ENCODE measurements around the gene KRTAP5-9. TPM values are rescaled to one million over a fixed set of nuclear protein-coding genes. Genes with fewer than 3 reads are reported as not detected.
"Not testable (repeated sequence)": the region's sequence is repeated elsewhere in the genome, so short reads cannot be mapped to it uniquely, and the experiment has no call there.

The KRTAP5-9 gene
- total and polyA plus RNA-seq, 10 of the 15 experiments (the other 5 are each of a cell fraction or from before 2014, with no cell fraction given) = 0.06 to 0.38 (median 0.19) TPM; not detected in 4

DNA sequence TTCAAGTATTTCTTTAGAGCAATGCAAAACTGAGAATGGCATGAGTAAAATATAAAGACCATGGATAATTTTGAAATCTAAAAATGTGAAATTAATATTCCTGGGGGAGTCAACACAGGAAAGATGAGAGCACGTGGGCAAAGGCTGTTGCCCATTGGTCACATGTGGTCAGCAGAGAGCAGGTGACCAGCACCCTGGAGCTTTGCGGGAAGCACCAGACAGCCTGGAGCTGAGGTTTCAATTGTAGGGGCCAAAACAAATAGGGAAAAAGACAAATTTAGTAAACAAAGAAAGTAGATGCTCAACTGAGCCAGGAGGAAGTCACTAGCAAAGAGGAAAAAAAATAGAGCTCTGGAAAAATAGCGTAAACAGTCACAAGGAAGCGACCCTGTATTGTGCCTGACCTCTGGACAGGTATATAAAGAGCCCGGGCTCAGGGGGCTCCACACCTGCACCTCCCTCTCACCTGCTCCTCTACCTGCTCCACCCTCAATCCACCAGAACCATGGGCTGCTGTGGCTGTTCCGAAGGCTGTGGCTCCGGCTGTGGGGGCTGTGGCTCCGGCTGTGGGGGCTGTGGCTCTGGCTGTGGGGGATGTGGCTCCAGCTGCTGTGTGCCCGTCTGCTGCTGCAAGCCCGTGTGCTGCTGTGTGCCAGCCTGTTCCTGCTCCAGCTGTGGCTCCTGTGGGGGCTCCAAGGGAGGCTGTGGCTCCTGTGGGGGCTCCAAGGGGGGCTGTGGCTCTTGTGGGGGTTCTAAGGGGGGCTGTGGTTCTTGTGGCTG, 21.2 kb upstream of the KRTAP5-9 start, which contains the start of gene KRTAP5-7:
Gene KRTAP5-7 (plus strand): TSS at position 472 of the 780 bp plus-strand sequence. CDS start 34 bp downstream, at position 506.
- intact Hi-C loops (cut with micrococcal nuclease; ENCODE audit: unreplicated experiment); RAD21 ChIA-PET (ENCODE audit: unreplicated experiment); H3K9ac ChIP-seq (ENCODE audit: control insufficient read depth, insufficient read depth, low read length); H3K4me3 ChIP-seq; H3K27ac ChIP-seq (ENCODE audit: control insufficient read depth, insufficient read depth); FAIRE-seq; H3K27me3 ChIP-seq (replicated peaks in 1 of 2; ENCODE audit: control insufficient read depth in 2 of 2, insufficient read depth in 2 of 2, low read length in 1 of 2); H3K9me3 ChIP-seq (replicated peaks; ENCODE audit: control insufficient read depth, insufficient read depth, low read length); ATAC-seq; BruUV-seq (replicated peaks); H2AFZ ChIP-seq (ENCODE audit: control insufficient read depth, low read depth, low read length); H3K4me1 ChIP-seq (ENCODE audit: control insufficient read depth, insufficient read depth, low read length); POLR2A ChIA-PET; H3K79me2 ChIP-seq (ENCODE audit: control insufficient read depth, insufficient read depth, low read length); H3K4me2 ChIP-seq (ENCODE audit: control insufficient read depth, insufficient read depth); SMC1A ChIA-PET (ENCODE audit: uncharacterized antibody, unreplicated experiment); CTCF ChIA-PET; DNase-seq (ENCODE audit: low read depth, low spot score); in situ Hi-C loops (cut with MboI); H4K20me1 ChIP-seq (ENCODE audit: control insufficient read depth, insufficient read depth); H3K36me3 ChIP-seq (ENCODE audit: control insufficient read depth in 2 of 2, insufficient read depth in 2 of 2, low read length in 1 of 2): not testable (repeated sequence)
- WGBS (ENCODE audit: insufficient coverage, insufficient replicate concordance, low lambda C conversion rate, missing lambda C conversion rate) = 40% methylated on average over 9 of the region's 10 CpGs

DNA sequence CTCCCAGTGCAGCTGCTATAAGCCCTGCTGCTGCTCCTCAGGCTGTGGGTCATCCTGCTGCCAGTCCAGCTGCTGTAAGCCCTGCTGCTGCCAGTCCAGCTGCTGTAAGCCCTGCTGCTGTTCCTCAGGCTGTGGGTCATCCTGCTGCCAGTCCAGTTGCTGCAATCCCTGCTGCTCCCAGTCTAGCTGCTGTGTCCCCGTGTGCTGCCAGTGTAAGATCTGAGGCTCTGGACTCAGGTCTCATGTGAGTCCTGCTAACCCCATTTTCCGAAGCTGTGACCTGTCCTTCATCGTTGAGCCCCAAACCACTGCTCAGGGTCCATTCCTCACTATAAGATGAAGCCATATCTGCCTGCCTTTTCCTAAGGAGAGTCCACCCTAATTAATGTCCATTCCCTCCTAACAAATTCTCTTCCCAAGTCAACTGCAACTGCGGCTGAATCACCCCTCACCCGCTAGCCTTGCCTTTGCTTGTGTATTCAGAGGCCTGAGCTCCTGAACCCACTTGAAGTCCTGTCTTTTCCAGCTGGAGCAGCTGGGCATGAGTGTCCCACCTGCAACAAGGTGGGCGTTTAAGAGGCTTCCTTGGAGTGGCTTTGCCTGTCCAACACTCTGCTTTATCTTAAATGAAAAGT, 20.5 kb upstream of the KRTAP5-9 start:
- Histone ChIP-seq H3K4me1 (ENCODE audit: control insufficient read depth, insufficient read depth, low read length) (peaks cover 4% of the 10 kb centered on the region; the same call in 1 of the 2 replicates), H3K4me3 (no peak overlapping the region), H4K20me1 (ENCODE audit: control insufficient read depth, insufficient read depth) (no peaks in the 10 kb centered on the region), H3K9me3 (replicated peaks; ENCODE audit: control insufficient read depth, insufficient read depth, low read length) (no peaks in the 10 kb centered on the region; the same call in 2 of the 3 replicates), H3K9ac (ENCODE audit: control insufficient read depth, insufficient read depth, low read length) (no peak overlapping the region), H2AFZ (ENCODE audit: control insufficient read depth, low read depth, low read length) (no peak overlapping the region), H3K27me3 (replicated peaks in 1 of 2; ENCODE audit: control insufficient read depth in 2 of 2, insufficient read depth in 2 of 2, low read length in 1 of 2) (no peaks in the 10 kb centered on the region), H3K27ac (ENCODE audit: control insufficient read depth, insufficient read depth) (no peak overlapping the region), H3K79me2 (ENCODE audit: control insufficient read depth, insufficient read depth, low read length) (no peaks in the 10 kb centered on the region), H3K4me2 (ENCODE audit: control insufficient read depth, insufficient read depth) (no peak overlapping the region), H3K36me3 (ENCODE audit: control insufficient read depth in 2 of 2, insufficient read depth in 2 of 2, low read length in 1 of 2) (no peaks in the 10 kb centered on the region)
- ChIA-PET POLR2A (no interaction called here), RAD21 (ENCODE audit: unreplicated experiment) (no interaction called here), CTCF (no interaction called here), SMC1A (ENCODE audit: uncharacterized antibody, unreplicated experiment) (no interaction called here)
- TF ChIP-seq BCL11A (IDR thresholded peaks at IDR 0.05; ENCODE audit: low read depth, low read length) (no peak), ZNF217 (IDR thresholded peaks at IDR 0.05) (no peak), EED (IDR thresholded peaks at IDR 0.05; ENCODE audit: low read depth) (no peak), PAX5 (IDR thresholded peaks at IDR 0.05; ENCODE audit: borderline replicate concordance, low read depth, low read length) (no peak), YBX1 (IDR thresholded peaks at IDR 0.05) (no peak), ASH2L (IDR thresholded peaks at IDR 0.05; ENCODE audit: borderline replicate concordance, low read depth) (no peak), ATF7 (IDR thresholded peaks at IDR 0.05; ENCODE audit: low read depth) (no peak)
- TF ChIP-seq, protein P1, sequence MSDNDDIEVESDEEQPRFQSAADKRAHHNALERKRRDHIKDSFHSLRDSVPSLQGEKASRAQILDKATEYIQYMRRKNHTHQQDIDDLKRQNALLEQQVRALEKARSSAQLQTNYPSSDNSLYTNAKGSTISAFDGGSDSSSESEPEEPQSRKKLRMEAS (IDR thresholded peaks at IDR 0.05; ENCODE audit: low read depth, low read length) = no peak
- TF ChIP-seq, protein P2, sequence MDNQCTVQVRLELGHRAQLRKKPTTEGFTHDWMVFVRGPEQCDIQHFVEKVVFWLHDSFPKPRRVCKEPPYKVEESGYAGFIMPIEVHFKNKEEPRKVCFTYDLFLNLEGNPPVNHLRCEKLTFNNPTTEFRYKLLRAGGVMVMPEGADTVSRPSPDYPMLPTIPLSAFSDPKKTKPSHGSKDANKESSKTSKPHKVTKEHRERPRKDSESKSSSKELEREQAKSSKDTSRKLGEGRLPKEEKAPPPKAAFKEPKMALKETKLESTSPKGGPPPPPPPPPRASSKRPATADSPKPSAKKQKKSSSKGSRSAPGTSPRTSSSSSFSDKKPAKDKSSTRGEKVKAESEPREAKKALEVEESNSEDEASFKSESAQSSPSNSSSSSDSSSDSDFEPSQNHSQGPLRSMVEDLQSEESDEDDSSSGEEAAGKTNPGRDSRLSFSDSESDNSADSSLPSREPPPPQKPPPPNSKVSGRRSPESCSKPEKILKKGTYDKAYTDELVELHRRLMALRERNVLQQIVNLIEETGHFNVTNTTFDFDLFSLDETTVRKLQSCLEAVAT (IDR thresholded peaks at IDR 0.05) = no peak
- intact Hi-C loops (cut with micrococcal nuclease; ENCODE audit: unreplicated experiment) (no loop called here), in situ Hi-C loops (cut with MboI) (no loop called here)
- 67% methylated on average over 6 of the region's 6 CpGs for WGBS (ENCODE audit: insufficient coverage, insufficient replicate concordance, low lambda C conversion rate, missing lambda C conversion rate)
- no peak for DNase-seq (ENCODE audit: low read depth, low spot score)
- no TSS peak for BruUV-seq (replicated peaks)
- ATAC-seq = no peak
- no peak for FAIRE-seq

Data from GM12878 (cell line).